Measurements from ENCODE around the gene SYNGR4.

DNA sequence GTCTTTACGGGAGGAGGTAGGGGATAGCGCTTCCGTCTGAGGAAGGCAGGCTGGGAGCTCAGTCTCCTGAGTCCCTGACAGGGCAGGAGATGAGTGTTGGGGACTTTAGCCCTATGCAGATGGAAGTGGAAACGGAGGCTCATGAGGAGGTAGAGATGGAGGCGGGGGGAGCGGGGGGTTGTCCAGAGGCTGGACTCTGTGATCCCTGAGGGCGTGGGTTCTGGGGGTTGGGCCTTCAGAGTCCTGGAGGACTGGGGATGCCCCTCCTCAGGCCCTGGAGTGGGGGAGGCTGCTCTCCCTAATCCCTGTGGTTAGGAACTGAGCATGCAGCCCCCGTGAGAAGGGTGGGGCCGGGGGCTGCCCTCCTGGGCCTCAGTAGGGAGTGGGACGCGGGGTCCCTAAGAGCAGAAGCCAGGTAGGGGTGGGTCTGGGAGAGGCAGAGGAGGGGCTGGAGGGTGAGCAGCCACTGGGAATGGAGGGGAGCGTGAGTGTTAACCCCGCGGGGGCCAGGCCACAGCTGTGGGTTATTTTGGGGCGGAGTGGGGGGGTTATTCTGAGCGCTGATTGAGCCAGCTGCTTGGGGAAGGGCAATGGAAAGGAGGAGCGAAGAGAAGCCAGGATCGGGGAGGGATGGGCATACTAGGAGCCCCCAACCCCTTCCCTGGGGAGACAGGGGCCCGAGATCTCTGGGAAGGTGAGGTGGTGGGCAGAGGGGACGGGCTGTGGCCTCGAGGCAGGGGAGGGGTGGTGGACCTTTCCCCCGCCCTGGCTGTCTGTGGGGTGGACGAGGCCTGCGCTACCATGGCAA is 32.1 kb downstream of the SYNGR4 start:
- TF ChIP-seq, protein P1, sequence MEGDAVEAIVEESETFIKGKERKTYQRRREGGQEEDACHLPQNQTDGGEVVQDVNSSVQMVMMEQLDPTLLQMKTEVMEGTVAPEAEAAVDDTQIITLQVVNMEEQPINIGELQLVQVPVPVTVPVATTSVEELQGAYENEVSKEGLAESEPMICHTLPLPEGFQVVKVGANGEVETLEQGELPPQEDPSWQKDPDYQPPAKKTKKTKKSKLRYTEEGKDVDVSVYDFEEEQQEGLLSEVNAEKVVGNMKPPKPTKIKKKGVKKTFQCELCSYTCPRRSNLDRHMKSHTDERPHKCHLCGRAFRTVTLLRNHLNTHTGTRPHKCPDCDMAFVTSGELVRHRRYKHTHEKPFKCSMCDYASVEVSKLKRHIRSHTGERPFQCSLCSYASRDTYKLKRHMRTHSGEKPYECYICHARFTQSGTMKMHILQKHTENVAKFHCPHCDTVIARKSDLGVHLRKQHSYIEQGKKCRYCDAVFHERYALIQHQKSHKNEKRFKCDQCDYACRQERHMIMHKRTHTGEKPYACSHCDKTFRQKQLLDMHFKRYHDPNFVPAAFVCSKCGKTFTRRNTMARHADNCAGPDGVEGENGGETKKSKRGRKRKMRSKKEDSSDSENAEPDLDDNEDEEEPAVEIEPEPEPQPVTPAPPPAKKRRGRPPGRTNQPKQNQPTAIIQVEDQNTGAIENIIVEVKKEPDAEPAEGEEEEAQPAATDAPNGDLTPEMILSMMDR (IDR thresholded peaks at IDR 0.05), result no peak
- TF ChIP-seq POLR2A (IDR thresholded peaks at IDR 0.05) (no peak), EP300 (IDR thresholded peaks at IDR 0.05; ENCODE audit: low read depth) (no peak)

All from transverse colon (tissue), 3 donors.